HUDEP-2 (cell line): Measurements from ENCODE around the gene ALDH1A1.
"Not testable (repeated sequence)": the region's sequence is repeated elsewhere in the genome, so short reads cannot be mapped to it uniquely, and the experiment has no call there.

Experiments
- DNase-seq, 76 experiments: peaks; one replicate each; lab custom pipeline; 2025; ENCODE audit not compliant: unreplicated experiment in 76 of 76; lab: John Stamatoyannopoulos, UW

Gene ALDH1A1

DNA sequence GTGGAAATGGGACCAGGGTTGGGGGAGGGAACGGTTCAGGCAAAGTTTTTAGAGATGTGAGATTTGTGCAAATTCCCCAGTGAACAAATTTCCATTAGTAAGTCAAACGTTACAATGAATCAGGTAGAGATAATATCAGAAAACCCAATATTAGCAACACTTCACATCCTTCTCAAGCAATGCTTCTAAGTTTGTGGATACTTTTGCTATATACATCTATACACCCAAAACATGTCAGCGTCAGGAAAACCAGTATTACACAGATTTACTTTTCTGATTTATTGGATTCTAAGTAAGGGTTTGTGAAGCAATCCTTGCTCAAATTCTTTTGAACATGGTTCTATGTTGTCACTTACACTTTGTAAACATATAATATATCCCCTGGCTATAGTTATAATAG lies 6.5 kb downstream of the ALDH1A1 start:
- DNase-seq: no peak

DNA sequence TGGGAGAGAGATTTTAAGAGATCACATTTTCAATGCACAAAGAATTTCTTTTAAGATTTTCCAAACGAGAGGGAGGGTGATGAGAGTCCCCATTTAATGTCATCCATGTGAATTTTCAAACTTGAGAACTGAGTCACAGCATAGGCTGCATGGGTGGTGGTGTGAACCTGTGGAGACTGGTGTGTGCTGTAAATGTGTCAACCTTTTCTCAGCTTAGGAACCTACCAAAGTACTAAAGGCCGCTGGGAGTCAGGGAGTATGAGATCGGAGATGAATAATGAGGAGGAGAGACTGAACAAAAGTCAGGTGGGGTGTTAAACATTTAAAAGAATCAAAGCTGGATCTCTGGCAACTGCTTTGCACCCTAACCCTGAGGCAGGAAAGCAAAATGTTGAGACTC lies 7.5 kb downstream of the ALDH1A1 start:
- no peak for DNase-seq

DNA sequence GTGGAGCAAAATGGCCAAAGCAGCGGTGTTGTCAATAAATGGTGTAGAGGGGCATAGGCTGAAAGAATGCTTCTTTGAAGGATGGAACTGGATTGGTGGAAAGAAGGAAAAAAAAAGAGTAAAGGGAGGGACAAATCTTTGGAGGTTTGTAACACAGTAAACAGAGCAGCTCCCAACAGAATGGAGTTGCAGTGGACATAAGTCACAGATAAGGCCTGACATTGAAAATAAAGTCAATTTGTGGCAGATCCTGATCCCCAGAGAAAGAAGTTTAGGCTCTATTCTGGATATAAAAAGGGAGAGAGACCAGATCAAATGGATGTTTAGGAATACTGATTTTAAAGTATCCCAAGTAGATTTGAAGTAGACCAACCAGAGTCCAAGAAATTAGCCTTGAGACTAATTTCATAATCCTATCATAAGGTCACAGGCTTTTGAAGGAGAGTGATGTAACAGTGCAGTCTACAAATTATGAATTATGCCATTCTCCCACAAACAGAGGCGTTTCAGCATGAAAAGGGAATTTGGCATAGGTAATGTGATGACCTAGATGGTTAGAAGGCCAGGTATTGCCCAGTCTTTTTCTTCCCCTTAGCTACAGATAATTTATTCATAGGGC lies 8.9 kb downstream of the ALDH1A1 start:
- DNase-seq: no peak

- DNase-seq: no peak
Observed at GRCh38 chr9:72942451-72942850, 10.4 kb downstream of the ALDH1A1 start.

- not testable (repeated sequence) for DNase-seq
Observed at GRCh38 chr9:72939581-72939980, 13.3 kb downstream of the ALDH1A1 start.

DNA sequence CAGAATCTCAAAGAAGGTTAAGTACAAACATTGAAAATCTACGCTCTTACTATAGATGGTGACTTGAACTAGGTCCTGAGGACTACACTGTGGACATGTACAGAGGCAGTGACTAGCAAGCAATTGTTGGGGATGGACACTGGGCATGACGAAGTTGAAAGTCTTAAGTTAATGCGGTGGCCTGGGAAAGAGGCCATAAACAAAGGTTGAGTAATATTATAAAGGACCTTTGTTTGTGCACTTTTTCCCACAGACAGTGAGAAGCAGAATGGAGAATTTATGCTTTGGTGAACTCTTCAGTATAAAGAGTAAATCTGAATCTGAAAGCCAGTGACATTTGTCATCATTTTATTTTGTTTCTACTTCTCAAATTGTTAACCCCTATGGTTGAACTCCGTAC lies 15.3 kb downstream of the ALDH1A1 start:
- no peak for DNase-seq

DNA sequence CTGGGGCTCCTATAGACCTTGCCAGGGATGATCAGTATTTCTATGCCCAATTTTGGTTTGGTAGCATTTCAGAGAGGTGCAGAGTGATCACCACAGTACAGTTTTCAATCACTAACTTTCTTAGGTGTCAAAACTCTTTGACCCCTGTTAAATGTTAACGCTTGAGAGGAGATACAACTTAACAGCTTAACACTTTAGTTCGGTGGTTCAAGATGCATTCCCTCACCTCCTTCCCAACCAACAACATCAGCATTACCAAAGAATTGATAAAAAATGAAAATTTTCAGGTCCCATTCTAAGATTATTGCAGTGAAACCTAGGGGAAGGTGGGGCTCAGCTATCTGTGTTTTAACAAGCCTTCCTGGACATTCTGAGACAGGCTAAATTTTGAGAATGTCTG lies 16.2 kb downstream of the ALDH1A1 start:
- no peak for DNase-seq

- no peak for DNase-seq
Observed at GRCh38 chr9:72936266-72936665, 16.6 kb downstream of the ALDH1A1 start.

GRCh38 chr9:72935595-72935994 lies 17.3 kb downstream of the ALDH1A1 start:
- DNase-seq: no peak

GRCh38 chr9:72933730-72934665 lies 18.9 kb downstream of the ALDH1A1 start:
- no peak for DNase-seq

DNA sequence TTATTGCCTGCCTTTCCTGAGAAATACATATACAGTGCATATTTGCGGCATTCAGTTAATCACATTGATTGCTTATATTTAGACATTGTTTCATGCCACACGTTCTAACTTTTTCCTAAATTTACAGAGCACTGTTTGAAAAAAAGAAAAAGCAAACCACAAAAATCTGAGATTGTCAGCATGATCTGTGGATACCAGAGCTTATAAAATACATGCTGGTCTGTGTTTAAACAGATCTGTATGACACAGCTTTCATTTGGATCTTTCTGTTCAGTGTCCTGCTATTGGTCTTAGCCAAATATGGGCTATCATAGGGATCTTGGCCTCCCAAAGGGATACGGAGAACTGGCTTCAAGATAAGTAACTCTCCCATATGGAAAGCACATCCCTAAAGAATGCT lies 20.2 kb downstream of the ALDH1A1 start:
- no peak for DNase-seq

- DNase-seq: no peak
Observed at GRCh38 chr9:72931897-72932296, 21.0 kb downstream of the ALDH1A1 start.

DNA sequence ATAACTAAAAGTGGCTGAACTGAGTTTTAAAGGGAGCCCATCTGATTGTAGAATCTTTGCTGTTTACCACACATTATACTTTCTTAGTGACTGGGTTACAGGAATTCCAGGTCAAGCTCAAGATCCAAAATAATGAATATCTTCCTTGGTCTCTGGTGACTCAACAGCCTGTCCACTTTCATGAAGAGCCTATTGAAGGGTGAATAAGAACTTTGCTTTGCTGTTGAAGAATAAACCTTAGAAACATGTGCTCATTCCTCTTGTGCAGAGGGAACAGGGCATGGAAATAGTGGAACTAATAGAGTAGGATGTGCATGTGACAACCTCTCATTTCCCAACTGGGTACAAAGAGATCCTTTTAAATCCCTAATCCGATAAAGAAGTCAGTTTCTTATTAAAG lies 21.4 kb downstream of the ALDH1A1 start:
- DNase-seq: no peak

- DNase-seq: no peak
Observed at GRCh38 chr9:72930828-72931227, 22.0 kb downstream of the ALDH1A1 start.

DNA sequence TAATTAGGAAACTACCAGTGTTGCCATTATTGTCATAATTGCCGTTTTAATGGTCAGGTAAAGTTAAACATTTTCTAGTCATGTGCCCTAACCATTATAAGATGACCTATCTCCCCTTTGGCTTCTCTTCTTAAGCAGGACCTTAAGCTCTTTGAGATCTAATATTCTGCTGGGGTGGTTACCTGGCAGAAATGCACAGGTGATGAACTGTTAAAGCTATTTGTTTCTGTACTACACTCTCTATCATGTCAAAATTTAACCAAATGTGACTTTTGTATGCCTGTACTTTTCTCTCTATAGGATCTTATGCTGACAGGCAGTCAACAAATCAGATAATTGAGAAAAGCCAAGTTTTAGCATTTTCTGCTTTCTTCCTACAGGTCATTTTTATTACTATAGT lies 23.3 kb downstream of the ALDH1A1 start:
- no peak for DNase-seq

GRCh38 chr9:72928042-72928507 lies 24.8 kb downstream of the ALDH1A1 start:
- no peak for DNase-seq

GRCh38 chr9:72926506-72926905 lies 26.3 kb downstream of the ALDH1A1 start:
- no peak for DNase-seq

GRCh38 chr9:72925891-72926290 lies 27.0 kb downstream of the ALDH1A1 start:
- DNase-seq: no peak

GRCh38 chr9:72925126-72925789 lies 27.6 kb downstream of the ALDH1A1 start:
- no peak for DNase-seq

GRCh38 chr9:72924154-72924790 lies 28.6 kb downstream of the ALDH1A1 start:
- no peak for DNase-seq

DNA sequence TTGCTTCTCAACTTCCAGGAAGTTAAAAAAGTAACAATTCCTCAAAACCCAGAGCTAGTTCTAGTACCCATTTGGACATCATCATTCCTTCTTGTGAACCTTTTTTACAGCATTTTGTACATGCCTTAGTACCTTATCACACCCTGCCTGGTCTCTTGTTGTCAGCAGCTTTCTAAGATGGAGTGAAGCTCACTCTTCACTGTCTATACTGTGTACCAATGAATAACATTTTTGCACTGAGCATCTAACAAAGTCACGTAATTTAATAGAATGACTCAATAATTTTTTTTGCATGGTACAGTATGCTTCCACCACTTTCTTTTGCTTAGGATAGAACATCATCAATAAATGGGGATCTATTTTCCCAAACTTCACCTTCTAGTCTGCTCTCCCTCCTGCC lies 29.8 kb downstream of the ALDH1A1 start:
- no peak for DNase-seq
